ENCODE results near the gene PDP2.
A peak's percentile ranks its signal among the peaks of the same experiment; 100 is the strongest.
"Not testable (repeated sequence)": the region's sequence is repeated elsewhere in the genome, so short reads cannot be mapped to it uniquely, and the experiment has no call there.

PDP2 gene

GRCh38 chr16:66853261-66854139 lies 26.8 kb upstream of the PDP2 start:
- DNase-seq, result no peak

- DNase-seq, result no peak
Observed at GRCh38 chr16:66856184-66856730, 24.1 kb upstream of the PDP2 start.

- DNase-seq, result no peak
Observed at GRCh38 chr16:66856801-66857200, 23.5 kb upstream of the PDP2 start.

GRCh38 chr16:66857437-66857836 lies 22.9 kb upstream of the PDP2 start:
- no peak for DNase-seq

- DNase-seq, result no peak
Observed at GRCh38 chr16:66858740-66859396, 21.4 kb upstream of the PDP2 start.

GRCh38 chr16:66859397-66860068 lies 20.8 kb upstream of the PDP2 start:
- DNase-seq, result no peak

GRCh38 chr16:66862023-66862520 lies 18.2 kb upstream of the PDP2 start:
- DNase-seq, result no peak

- no peak for DNase-seq
Observed at GRCh38 chr16:66863707-66864106, 16.6 kb upstream of the PDP2 start.

GRCh38 chr16:66869424-66869823 lies 10.9 kb upstream of the PDP2 start:
- no peak for DNase-seq

- not testable (repeated sequence) for DNase-seq
Observed at GRCh38 chr16:66871363-66871762, 9.0 kb upstream of the PDP2 start.

GRCh38 chr16:66871840-66872239 lies 8.5 kb upstream of the PDP2 start:
- DNase-seq, result no peak

- no peak for DNase-seq
Observed at GRCh38 chr16:66872559-66872942, 7.8 kb upstream of the PDP2 start.

- DNase-seq, result peak; percentile 41
Observed at GRCh38 chr16:66872943-66873684, 7.2 kb upstream of the PDP2 start.

- DNase-seq, result no peak
Observed at GRCh38 chr16:66873685-66874055, 6.6 kb upstream of the PDP2 start.

GRCh38 chr16:66874079-66874775 lies 6.1 kb upstream of the PDP2 start:
- no peak for DNase-seq

- DNase-seq, result no peak
Observed at GRCh38 chr16:66878067-66878466, 2.2 kb upstream of the PDP2 start.

GRCh38 chr16:66881014-66881417 lies 701 bp downstream of the PDP2 start:
- no peak for DNase-seq

- DNase-seq, result no peak
Observed at GRCh38 chr16:66881560-66881959, 1.2 kb downstream of the PDP2 start.

GRCh38 chr16:66881964-66882508 lies 1.7 kb downstream of the PDP2 start:
- DNase-seq, result no peak

GRCh38 chr16:66882702-66883101 lies 2.4 kb downstream of the PDP2 start:
- no peak for DNase-seq

- DNase-seq, result no peak
Observed at GRCh38 chr16:66885491-66885890, 5.2 kb downstream of the PDP2 start.

GRCh38 chr16:66886321-66886720 lies 6.0 kb downstream of the PDP2 start:
- no peak for DNase-seq
